IPS-18a (cell line): ENCODE measurements around the gene CAMTA2.

Source experiments
- H3K27ac ChIP-seq: one replicate; pipeline ENCODE4 v1.5.1; 2013; ENCODE audit warnings: low read length
- H3K27me3 ChIP-seq: one replicate; pipeline ENCODE4 v1.6.1; 2013; ENCODE audit warnings: mild to moderate bottlenecking, low read length; ENCODE audit not compliant: control insufficient read depth, insufficient read depth
- H3K36me3 ChIP-seq: one replicate; pipeline ENCODE4 v1.6.1; 2013; ENCODE audit warnings: low read depth, low read length; ENCODE audit not compliant: control insufficient read depth
- H3K4me1 ChIP-seq: one replicate; pipeline ENCODE4 v1.6.1; 2013; ENCODE audit warnings: low read depth, low read length; ENCODE audit not compliant: control insufficient read depth
- H3K4me3 ChIP-seq: one replicate; pipeline ENCODE4 v1.5.1; 2013; ENCODE audit warnings: low read length
- H3K9ac ChIP-seq: one replicate; pipeline ENCODE4 v1.6.1; 2013; ENCODE audit warnings: mild to moderate bottlenecking, low read length, moderate library complexity
- H3K9me3 ChIP-seq: one replicate; pipeline ENCODE4 v1.6.1; 2013; ENCODE audit warnings: low read depth, low read length; ENCODE audit not compliant: control insufficient read depth

CAMTA2 gene

DNA sequence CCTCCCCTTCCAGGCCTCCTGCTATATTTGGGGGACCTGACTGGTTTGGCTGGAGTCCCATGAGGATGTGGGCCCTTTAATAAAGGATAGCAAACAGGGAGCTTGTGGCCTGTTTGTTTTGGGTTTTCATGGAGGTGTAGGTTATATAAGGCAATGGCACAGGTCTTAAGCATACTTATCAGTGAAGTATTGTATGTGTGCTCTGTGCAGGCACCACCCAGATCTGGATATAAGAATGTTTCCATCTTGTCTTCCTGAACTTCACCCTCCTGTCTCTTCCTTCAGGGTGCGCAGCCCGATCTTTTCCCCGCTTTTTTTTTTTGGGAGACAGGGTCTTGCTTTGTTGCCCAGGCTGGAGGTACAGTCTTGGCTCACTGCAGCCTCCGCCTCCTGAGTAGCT lies 37.1 kb upstream of the CAMTA2 start:
- H3K4me3 ChIP-seq, result no peak overlapping the region
- peaks cover 26% of the 10 kb centered on the region for H3K36me3 ChIP-seq
- H3K9ac ChIP-seq, result no peak overlapping the region
- H3K9me3 ChIP-seq, result no peaks in the 10 kb centered on the region
- no peaks in the 10 kb centered on the region for H3K27me3 ChIP-seq
- H3K27ac ChIP-seq, result no peak overlapping the region
- H3K4me1 ChIP-seq, result no peaks in the 10 kb centered on the region

DNA sequence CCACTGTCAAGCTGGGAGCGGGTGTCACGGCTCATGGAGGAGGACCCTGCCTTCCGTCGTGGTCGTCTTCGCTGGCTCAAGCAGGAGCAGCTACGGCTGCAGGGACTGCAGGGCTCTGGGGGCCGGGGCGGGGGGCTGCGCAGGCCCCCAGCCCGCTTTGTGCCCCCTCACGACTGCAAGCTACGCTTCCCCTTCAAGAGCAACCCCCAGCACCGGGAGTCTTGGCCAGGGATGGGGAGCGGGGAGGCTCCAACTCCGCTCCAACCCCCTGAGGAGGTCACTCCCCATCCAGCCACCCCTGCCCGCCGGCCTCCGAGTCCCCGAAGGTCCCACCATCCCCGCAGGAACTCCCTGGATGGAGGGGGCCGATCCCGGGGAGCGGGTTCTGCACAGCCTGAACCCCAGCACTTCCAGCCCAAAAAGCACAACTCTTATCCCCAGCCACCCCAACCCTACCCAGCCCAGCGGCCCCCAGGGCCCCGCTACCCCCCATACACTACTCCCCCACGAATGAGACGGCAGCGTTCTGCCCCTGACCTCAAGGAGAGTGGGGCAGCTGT lies 36.2 kb upstream of the CAMTA2 start:
- Histone ChIP-seq H3K27ac (no peak overlapping the region), H3K27me3 (no peaks in the 10 kb centered on the region), H3K4me3 (no peak overlapping the region), H3K36me3 (peaks cover 28% of the 10 kb centered on the region), H3K4me1 (no peaks in the 10 kb centered on the region), H3K9ac (no peak overlapping the region), H3K9me3 (no peaks in the 10 kb centered on the region)

DNA sequence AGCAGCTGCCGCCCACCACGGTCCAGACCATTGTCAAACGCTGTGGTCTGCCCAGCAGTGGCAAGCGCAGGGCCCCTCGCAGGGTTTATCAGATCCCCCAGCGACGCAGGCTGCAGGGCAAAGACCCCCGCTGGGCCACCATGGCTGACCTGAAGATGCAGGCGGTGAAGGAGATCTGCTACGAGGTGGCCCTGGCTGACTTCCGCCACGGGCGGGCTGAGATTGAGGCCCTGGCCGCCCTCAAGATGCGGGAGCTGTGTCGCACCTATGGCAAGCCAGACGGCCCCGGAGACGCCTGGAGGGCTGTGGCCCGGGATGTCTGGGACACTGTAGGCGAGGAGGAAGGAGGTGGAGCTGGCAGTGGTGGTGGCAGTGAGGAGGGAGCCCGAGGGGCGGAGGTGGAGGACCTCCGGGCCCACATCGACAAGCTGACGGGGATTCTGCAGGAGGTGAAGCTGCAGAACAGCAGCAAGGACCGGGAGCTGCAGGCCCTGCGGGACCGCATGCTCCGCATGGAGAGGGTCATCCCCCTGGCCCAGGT lies 34.8 kb upstream of the CAMTA2 start:
- H3K4me3 ChIP-seq, result no peak overlapping the region
- H3K9ac ChIP-seq, result no peak overlapping the region
- H3K36me3 ChIP-seq, result peaks cover 29% of the 10 kb centered on the region
- no peaks in the 10 kb centered on the region for H3K4me1 ChIP-seq
- H3K9me3 ChIP-seq, result no peaks in the 10 kb centered on the region
- no peaks in the 10 kb centered on the region for H3K27me3 ChIP-seq
- no peak overlapping the region for H3K27ac ChIP-seq

- Histone ChIP-seq H3K4me3 (no peak overlapping the region), H3K9me3 (no peaks in the 10 kb centered on the region), H3K4me1 (no peaks in the 10 kb centered on the region), H3K27me3 (no peaks in the 10 kb centered on the region), H3K27ac (no peak overlapping the region), H3K9ac (no peak overlapping the region), H3K36me3 (peaks cover 37% of the 10 kb centered on the region)
Observed at GRCh38 chr17:5020502-5021023, 33.1 kb upstream of the CAMTA2 start.

DNA sequence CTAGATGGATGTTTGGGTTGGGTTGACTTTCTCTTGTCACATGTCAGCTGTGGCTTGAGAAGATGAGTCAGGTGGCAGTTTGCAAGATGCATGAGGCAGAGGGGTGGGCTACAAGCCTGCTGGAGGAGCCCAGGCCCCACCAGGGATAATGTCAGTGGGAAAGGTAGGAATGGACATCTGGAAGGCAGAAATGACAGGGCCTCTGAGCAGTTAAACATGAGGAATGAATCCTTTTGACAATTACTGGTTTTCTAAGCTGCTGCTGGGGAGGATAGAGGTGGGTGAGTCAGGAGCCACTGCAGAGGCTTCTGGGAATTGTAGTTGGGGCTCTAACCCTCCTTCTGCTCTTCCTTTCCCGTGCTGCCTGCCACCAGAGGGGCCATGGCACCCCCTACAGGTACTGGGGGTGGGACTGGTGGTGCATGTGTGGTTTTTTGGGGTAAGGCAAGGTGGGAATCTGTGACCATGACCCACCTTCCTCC lies 32.0 kb upstream of the CAMTA2 start:
- Histone ChIP-seq H3K4me1 (no peaks in the 10 kb centered on the region), H3K4me3 (no peak overlapping the region), H3K27ac (no peak overlapping the region), H3K9ac (no peak overlapping the region), H3K9me3 (no peaks in the 10 kb centered on the region), H3K27me3 (no peaks in the 10 kb centered on the region), H3K36me3 (peaks cover 44% of the 10 kb centered on the region)

GRCh38 chr17:5014357-5014756 lies 26.9 kb upstream of the CAMTA2 start:
- no peaks in the 10 kb centered on the region for H3K27me3 ChIP-seq
- no peaks in the 10 kb centered on the region for H3K9me3 ChIP-seq
- H3K4me3 ChIP-seq, result no peak overlapping the region
- H3K4me1 ChIP-seq, result no peaks in the 10 kb centered on the region
- H3K9ac ChIP-seq, result no peak overlapping the region
- H3K36me3 ChIP-seq, result peaks cover 41% of the 10 kb centered on the region
- H3K27ac ChIP-seq, result no peak overlapping the region

- Histone ChIP-seq H3K36me3 (peaks cover 56% of the 10 kb centered on the region), H3K27me3 (no peaks in the 10 kb centered on the region), H3K4me3 (no peak overlapping the region), H3K4me1 (no peaks in the 10 kb centered on the region), H3K9ac (no peak overlapping the region), H3K27ac (no peak overlapping the region), H3K9me3 (no peaks in the 10 kb centered on the region)
Observed at GRCh38 chr17:5011928-5012327, 24.5 kb upstream of the CAMTA2 start.

- H3K36me3 ChIP-seq, result peaks cover 62% of the 10 kb centered on the region
- H3K27me3 ChIP-seq, result no peaks in the 10 kb centered on the region
- peaks cover 16% of the 10 kb centered on the region for H3K4me1 ChIP-seq
Observed at GRCh38 chr17:5003214-5003867, 15.9 kb upstream of the CAMTA2 start.

GRCh38 chr17:5002121-5002788 lies 14.8 kb upstream of the CAMTA2 start:
- Histone ChIP-seq H3K4me1 (peaks cover 16% of the 10 kb centered on the region), H3K4me3 (no peak overlapping the region), H3K9me3 (no peaks in the 10 kb centered on the region), H3K36me3 (peaks cover 51% of the 10 kb centered on the region), H3K9ac (no peak overlapping the region), H3K27ac (no peak overlapping the region), H3K27me3 (no peaks in the 10 kb centered on the region)

More at GRCh38 chr17:5003214-5003867, 15.9 kb upstream of the CAMTA2 start:
- no peak overlapping the region for H3K4me3 ChIP-seq
- no peak overlapping the region for H3K27ac ChIP-seq
- H3K9me3 ChIP-seq, result no peaks in the 10 kb centered on the region
- no peak overlapping the region for H3K9ac ChIP-seq

GRCh38 chr17:5000237-5000639 lies 12.8 kb upstream of the CAMTA2 start:
- H3K36me3 ChIP-seq, result peaks cover 40% of the 10 kb centered on the region
- peaks cover 14% of the 10 kb centered on the region for H3K27me3 ChIP-seq
- H3K4me3 ChIP-seq, result no peak overlapping the region
- no peaks in the 10 kb centered on the region for H3K9me3 ChIP-seq
- no peak overlapping the region for H3K27ac ChIP-seq
- no peak overlapping the region for H3K9ac ChIP-seq
- H3K4me1 ChIP-seq, result peaks cover 16% of the 10 kb centered on the region

GRCh38 chr17:4999430-5000093 lies 12.1 kb upstream of the CAMTA2 start:
- H3K9ac ChIP-seq, result peak overlapping the region; percentile 9
- H3K9me3 ChIP-seq, result no peaks in the 10 kb centered on the region
- H3K36me3 ChIP-seq, result peaks cover 33% of the 10 kb centered on the region
- peaks cover 14% of the 10 kb centered on the region for H3K27me3 ChIP-seq
- no peak overlapping the region for H3K27ac ChIP-seq
- H3K4me1 ChIP-seq, result peaks cover 16% of the 10 kb centered on the region
- H3K4me3 ChIP-seq, result peak overlapping the region; percentile 87
